IMR-90 (cell line): ENCODE data around the gene ADAMTSL1. TPM values are rescaled to one million over a fixed set of nuclear protein-coding genes. Genes with fewer than 3 reads are reported as not detected.

Experiments
- ATAC-seq: fragments of 200-7000 bp; cut with Tn5 transposase; 2 replicates; pipeline ENCODE4 v1.9.1; 2020; ENCODE audit warnings: low read depth, mild to moderate bottlenecking, moderate library complexity
- BruUV-seq: library from RNA; stranded (reverse); fragments of 400-500 nt; replicated peaks from 2 replicates; lab custom pipeline; 2021; lab: Mats Ljungman, UMichigan
- CTCF ChIA-PET: fragments of 300-600 bp; formaldehyde crosslinking; extraction: SDS; loops from one replicate; lab custom pipeline; 2021; ENCODE audit warnings: antibody characterized with exemption; lab: Yijun Ruan, JAX
- POLR2A ChIA-PET: fragments of 300-600 bp; sonication (Branson Sonifier 250); formaldehyde crosslinking; loops from one replicate; lab custom pipeline; 2022; ENCODE audit warnings: antibody characterized with exemption; ENCODE audit not compliant: unreplicated experiment; lab: Charles Lee
- DNase-seq: peaks from one replicate; pipeline ENCODE4 v3.0.0; 2013
- H2AFZ ChIP-seq: replicated peaks from 2 replicates; pipeline ENCODE3; 2013; ENCODE audit warnings: low read length, mild to moderate bottlenecking; ENCODE audit not compliant: poor library complexity
- H2AK5ac ChIP-seq: 2 replicates; pipeline ENCODE4 v1.6.1; 2013; ENCODE audit warnings: low read depth, low read length, inconsistent platforms
- H2AK9ac ChIP-seq: replicated peaks from 2 replicates; pipeline ENCODE3; 2013; ENCODE audit warnings: mild to moderate bottlenecking, low read depth, low read length, moderate library complexity; ENCODE audit not compliant: poor library complexity
- H2BK120ac ChIP-seq: 2 replicates; pipeline ENCODE4 v1.6.1; 2013; ENCODE audit warnings: low read depth, low read length, inconsistent platforms
- H2BK15ac ChIP-seq: 3 replicates; pipeline ENCODE4 v1.6.1; 2013; ENCODE audit warnings: low read depth, low read length, inconsistent platforms
- H2BK20ac ChIP-seq: 2 replicates; pipeline ENCODE4 v1.6.1; 2013; ENCODE audit warnings: low read depth, mild to moderate bottlenecking, inconsistent platforms, low read length, moderate library complexity
- H2BK5ac ChIP-seq: 2 replicates; pipeline ENCODE4 v1.6.1; 2013; ENCODE audit warnings: mild to moderate bottlenecking, low read depth, low read length, inconsistent platforms; ENCODE audit not compliant: poor library complexity, severe bottlenecking
- H3K14ac ChIP-seq: replicated peaks from 2 replicates; pipeline ENCODE4 v1.6.1; 2013; ENCODE audit warnings: low read depth, low read length, inconsistent platforms
- H3K18ac ChIP-seq: 2 replicates; pipeline ENCODE4 v1.6.1; 2013; ENCODE audit warnings: low read depth, low read length, control low read depth
- H3K23ac ChIP-seq: 2 replicates; pipeline ENCODE4 v1.6.1; 2013; ENCODE audit warnings: low read depth, low read length, inconsistent platforms
- H3K27ac ChIP-seq: 2 replicates; pipeline ENCODE4 v1.5.1; 2013; ENCODE audit warnings: mild to moderate bottlenecking, control low read depth, low read length; ENCODE audit not compliant: insufficient read depth
- H3K27me3 ChIP-seq: 2 replicates; pipeline ENCODE4 v1.6.1; 2013; ENCODE audit warnings: low read length; ENCODE audit not compliant: control insufficient read depth, insufficient read depth
- H3K36me3 ChIP-seq: 2 replicates; pipeline ENCODE4 v1.6.1; 2013; ENCODE audit warnings: low read length, mixed read lengths; ENCODE audit not compliant: control insufficient read depth, insufficient read depth
- H3K4ac ChIP-seq: 2 replicates; pipeline ENCODE4 v1.6.1; 2013; ENCODE audit warnings: low read depth, low read length, inconsistent platforms
- H3K4me1 ChIP-seq: 2 replicates; pipeline ENCODE4 v1.6.1; 2013; ENCODE audit warnings: low read length, mixed read lengths; ENCODE audit not compliant: control insufficient read depth, insufficient read depth
- H3K4me2 ChIP-seq: 2 replicates; pipeline ENCODE4 v1.6.1; 2013; ENCODE audit warnings: low read depth, mild to moderate bottlenecking, control low read depth, low read length, moderate library complexity
- H3K4me3 ChIP-seq: 2 replicates; pipeline ENCODE4 v1.5.1; 2013; ENCODE audit warnings: low read depth, mild to moderate bottlenecking, control low read depth, low read length, moderate library complexity; ENCODE audit not compliant: insufficient read depth
- H3K56ac ChIP-seq: 2 replicates; pipeline ENCODE4 v1.6.1; 2013; ENCODE audit warnings: low read length, inconsistent platforms; ENCODE audit not compliant: insufficient read depth; ENCODE audit errors: extremely low read depth
- H3K79me1 ChIP-seq, 2 experiments: 2 replicates each; pipeline ENCODE4 v1.6.1; 2013; ENCODE audit warnings: low read length in 2 of 2, inconsistent platforms in 1 of 2, low read depth in 1 of 2
- H3K9ac ChIP-seq: 2 replicates; pipeline ENCODE4 v1.6.1; 2013; ENCODE audit warnings: low read depth, low read length, control low read depth
- H3K9me1 ChIP-seq: 2 replicates; pipeline ENCODE4 v1.6.1; 2013; ENCODE audit warnings: low read length, inconsistent platforms; ENCODE audit not compliant: insufficient read depth
- H3K9me3 ChIP-seq: 2 replicates; pipeline ENCODE4 v1.6.1; 2013; ENCODE audit warnings: low read length; ENCODE audit not compliant: control insufficient read depth, insufficient read depth
- H4K20me1 ChIP-seq: 2 replicates; pipeline ENCODE4 v1.6.1; 2013; ENCODE audit warnings: low read length, inconsistent platforms; ENCODE audit not compliant: insufficient read depth
- H4K5ac ChIP-seq: 2 replicates; pipeline ENCODE4 v1.6.1; 2013; ENCODE audit warnings: mild to moderate bottlenecking, low read depth, low read length, control low read depth
- H4K8ac ChIP-seq, 2 experiments: 2 replicates each; pipeline ENCODE4 v1.6.1; 2013; ENCODE audit warnings: low read depth in 2 of 2, low read length in 2 of 2, control low read depth in 1 of 2, inconsistent platforms in 1 of 2
- H4K91ac ChIP-seq: 2 replicates; pipeline ENCODE4 v1.6.1; 2013; ENCODE audit warnings: low read depth, low read length, inconsistent platforms; ENCODE audit not compliant: insufficient read depth
- BHLHE40 ChIP-seq: fragments of 150-350 bp; IDR thresholded peaks from 2 replicates; pipeline ENCODE4 v1.6.1; 2016; ENCODE audit warnings: mild to moderate bottlenecking, low read depth, low read length
- CEBPB ChIP-seq: IDR thresholded peaks from 2 replicates; pipeline ENCODE4 v1.6.1; 2012; ENCODE audit warnings: low read depth, low read length, improper control_type of control experiment
- CHD1 ChIP-seq: IDR thresholded peaks from 2 replicates; pipeline ENCODE4 v1.6.1; 2012; ENCODE audit warnings: low read depth, low read length, improper control_type of control experiment
- CTCF ChIP-seq: conservative IDR thresholded peaks from 2 replicates; pipeline ENCODE4 v1.5.1; 2012; ENCODE audit warnings: mild to moderate bottlenecking, low read depth, low read length, improper control_type of control experiment
- ELK1 ChIP-seq: fragments of 150-350 bp; IDR thresholded peaks from 2 replicates; pipeline ENCODE4 v1.6.1; 2016; ENCODE audit warnings: low read depth, mild to moderate bottlenecking, low read length, moderate library complexity, borderline replicate concordance
- FOS ChIP-seq: fragments of 150-350 bp; IDR thresholded peaks from 2 replicates; pipeline ENCODE4 v1.6.1; 2016; ENCODE audit warnings: low read depth, low read length
- MAFK ChIP-seq: IDR thresholded peaks from 2 replicates; pipeline ENCODE4 v1.6.1; 2012; ENCODE audit warnings: low read depth, low read length, improper control_type of control experiment
- MAZ ChIP-seq: IDR thresholded peaks from 2 replicates; pipeline ENCODE4 v1.6.1; 2012; ENCODE audit warnings: low read depth, mild to moderate bottlenecking, low read length, improper control_type of control experiment, moderate library complexity, borderline replicate concordance
- MXI1 ChIP-seq: IDR thresholded peaks from 2 replicates; pipeline ENCODE4 v1.6.1; 2012; ENCODE audit warnings: low read depth, mild to moderate bottlenecking, low read length, moderate library complexity, borderline replicate concordance
- NFE2L2 ChIP-seq: fragments of 150-350 bp; IDR thresholded peaks from 2 replicates; pipeline ENCODE4 v1.6.1; 2016; ENCODE audit warnings: low read depth, mild to moderate bottlenecking, low read length
- POLR2A ChIP-seq: IDR thresholded peaks from 2 replicates; pipeline ENCODE4 v1.6.1; 2012; ENCODE audit warnings: mild to moderate bottlenecking, low read depth, low read length
- RAD21 ChIP-seq: IDR thresholded peaks from 2 replicates; pipeline ENCODE4 v1.6.1; 2012; ENCODE audit warnings: low read length, improper control_type of control experiment
- RCOR1 ChIP-seq: IDR thresholded peaks from 2 replicates; pipeline ENCODE4 v1.6.1; 2012; ENCODE audit warnings: mild to moderate bottlenecking, low read length, improper control_type of control experiment; ENCODE audit not compliant: insufficient replicate concordance
- RFX5 ChIP-seq: IDR thresholded peaks from 2 replicates; pipeline ENCODE4 v1.8.0; 2012; ENCODE audit warnings: low read depth, mild to moderate bottlenecking, low read length, moderate library complexity
- SMC3 ChIP-seq: fragments of 150-350 bp; IDR thresholded peaks from 2 replicates; pipeline ENCODE4 v1.6.1; 2016; ENCODE audit warnings: low read depth, mild to moderate bottlenecking, antibody characterized with exemption, low read length, moderate library complexity
- USF2 ChIP-seq: fragments of 150-350 bp; IDR thresholded peaks from 2 replicates; pipeline ENCODE4 v1.6.1; 2017; ENCODE audit warnings: mild to moderate bottlenecking, antibody characterized with exemption, low read length, low read depth
- WGBS, 2 experiments: methylation state at CpG; one replicate each; pipeline versions ENCODE4 v1.1.5 to v1.1.7; 2013; ENCODE audit warnings: missing lambda C conversion rate in 2 of 2; ENCODE audit not compliant: insufficient read length in 1 of 2; ENCODE audit errors: extremely low coverage in 2 of 2; 5-methylcytosine and 5-hydroxymethylcytosine counted together
- dilution Hi-C: fragments of 300-500 bp; cut with HindIII; formaldehyde crosslinking; loops from one replicate; pipeline ENCODE4 v1.14.3; 2018; ENCODE audit warnings: low sequenced_read_pairs; ENCODE audit not compliant: unreplicated experiment
- in situ Hi-C: fragments of 300-500 bp; cut with MboI; formaldehyde crosslinking; loops from 3 replicates; pipeline ENCODE4 v1.14.3; 2019; ENCODE audit warnings: low sequenced_read_pairs, inconsistent platforms, mixed read lengths
- intact Hi-C: fragments of 100-400 bp; cut with micrococcal nuclease; formaldehyde crosslinking; loops from 2 replicates; pipeline ENCODE4 v1.10.0; 2022
- polyA plus RNA-seq, 3 experiments: library from polyadenylated mRNA; depleted of rRNA; stranded (reverse); fragments of >200 nt; gene quantifications; 2 replicates each; pipeline ENCODE4 v1.2.3, GENCODE V29; 2012; ENCODE audit warnings: low replicate concordance in 1 of 3
- total RNA-seq: library from RNA; depleted of rRNA; stranded (reverse); fragments of >200 nt; gene quantifications from 2 replicates; pipeline ENCODE4 v1.2.3, GENCODE V29; 2012

ADAMTSL1 gene
- total and polyA plus RNA-seq, 2 of the 4 experiments (the other 2 are of a cell fraction) = 38.2 to 62.2 TPM

GRCh38 chr9:18761742-18762300 lies 287.9 kb downstream of the ADAMTSL1 start:
- Histone ChIP-seq H3K9me1 (peaks cover 5% of the 10 kb centered on the region; the same call in 1 of the 2 replicates), H4K91ac (no peak overlapping the region), H3K4me1 (no peaks in the 10 kb centered on the region), H2BK15ac (no peak overlapping the region), H3K18ac (no peak overlapping the region), H2AK9ac (no peak overlapping the region), H2AFZ (no peak overlapping the region), H3K9ac (no peak overlapping the region), H3K56ac (no peak overlapping the region), H3K14ac (no peak overlapping the region), H3K36me3 (no peaks in the 10 kb centered on the region), H2BK20ac (no peak overlapping the region), H3K4ac (no peak overlapping the region), H2BK120ac (no peak overlapping the region), H4K5ac (no peak overlapping the region), H2AK5ac (no peak overlapping the region), H3K79me1 (no peaks in the 10 kb centered on the region), H2BK5ac (no peak overlapping the region), H3K4me2 (no peak overlapping the region), H4K20me1 (no peaks in the 10 kb centered on the region), H3K4me3 (no peak overlapping the region), H4K8ac (no peak overlapping the region), H3K23ac (no peak overlapping the region), H3K9me3 (no peaks in the 10 kb centered on the region), H3K27ac (no peak overlapping the region), H3K27me3 (no peaks in the 10 kb centered on the region)
- no TSS peak for BruUV-seq
- TF ChIP-seq MAFK (no peak), FOS (no peak), RCOR1 (no peak), USF2 (no peak), RFX5 (no peak), MAZ (no peak), MXI1 (no peak), RAD21 (no peak), CEBPB (no peak), CTCF (no peak), BHLHE40 (no peak), POLR2A (no peak), ELK1 (no peak), NFE2L2 (no peak), SMC3 (no peak), CHD1 (no peak)
- no CpG with 5 or more reads among the region's 2 CpGs for WGBS, 2 experiments
- no peak for DNase-seq
- dilution Hi-C loops = no loop called here
- ATAC-seq = no peak
- in situ Hi-C loops = no loop called here
- ChIA-PET CTCF (no interaction called here), POLR2A (no interaction called here)
- intact Hi-C loops = no loop called here
